ENCODE data around the gene FLRT2. TPM values are rescaled to one million over a fixed set of nuclear protein-coding genes. Genes with fewer than 3 reads are reported as not detected.

Gene FLRT2
- total RNA-seq, 1 experiment from 2014 or later: 2.1 TPM

DNA sequence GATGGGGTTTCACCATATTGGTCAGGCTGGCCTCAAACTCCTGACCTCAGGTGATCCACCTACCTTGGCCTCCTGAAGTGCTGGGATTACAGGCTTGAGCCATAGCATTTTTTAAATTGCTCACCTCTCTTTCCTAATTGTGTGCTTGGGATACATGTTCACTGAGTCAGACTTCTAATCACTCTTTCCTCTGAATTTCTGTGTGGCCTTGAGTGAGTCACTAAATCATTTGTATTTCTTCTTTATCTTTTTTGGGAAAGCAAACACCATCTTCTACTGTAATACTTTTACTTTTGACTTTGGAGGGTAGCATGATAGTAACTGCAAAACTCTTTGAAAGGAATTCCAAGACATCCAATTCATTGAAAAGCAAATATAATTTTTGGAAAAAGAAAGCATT lies 60.8 kb downstream of the FLRT2 start:
- H3K4me1 ChIP-seq (replicated peaks; ENCODE audit: insufficient read depth): no peaks in the 10 kb centered on the region
- no peak overlapping the region for H3K27ac ChIP-seq
- H3F3A ChIP-seq (ENCODE audit: insufficient read depth, low read depth): no peaks in the 10 kb centered on the region; the same call in 1 of the 2 replicates
- DNase-seq: peak in 1 of 2 experiments; percentile 36
- H3K4me3 ChIP-seq: no peak overlapping the region
- H4K20me1 ChIP-seq (ENCODE audit: insufficient read depth): no peaks in the 10 kb centered on the region
- no peaks in the 10 kb centered on the region for H3K36me3 ChIP-seq (ENCODE audit: low read depth)
- CTCF ChIA-PET: no interaction called here
- H3K79me2 ChIP-seq (ENCODE audit: low read depth): no peaks in the 10 kb centered on the region
- intact Hi-C loops (cut with micrococcal nuclease; ENCODE audit: unreplicated experiment): no loop called here
- no peaks in the 10 kb centered on the region for H3K9me3 ChIP-seq (ENCODE audit: insufficient read depth, low read depth)
- TF ChIP-seq EZH2 (IDR thresholded peaks at IDR 0.05; ENCODE audit: low read depth) (no peak), CTCF (conservative IDR thresholded peaks at IDR 0.05) (no peak)
- no TSS peak for BruUV-seq (replicated peaks)
- H2AFZ ChIP-seq: no peak overlapping the region
- H3K9me2 ChIP-seq (ENCODE audit: insufficient read depth): no peaks in the 10 kb centered on the region
- no peaks in the 10 kb centered on the region for H3K27me3 ChIP-seq (ENCODE audit: insufficient read depth, low read depth)
- no peak overlapping the region for H3K4me2 ChIP-seq
- POLR2A ChIA-PET (ENCODE audit: unreplicated experiment): no interaction called here

DNA sequence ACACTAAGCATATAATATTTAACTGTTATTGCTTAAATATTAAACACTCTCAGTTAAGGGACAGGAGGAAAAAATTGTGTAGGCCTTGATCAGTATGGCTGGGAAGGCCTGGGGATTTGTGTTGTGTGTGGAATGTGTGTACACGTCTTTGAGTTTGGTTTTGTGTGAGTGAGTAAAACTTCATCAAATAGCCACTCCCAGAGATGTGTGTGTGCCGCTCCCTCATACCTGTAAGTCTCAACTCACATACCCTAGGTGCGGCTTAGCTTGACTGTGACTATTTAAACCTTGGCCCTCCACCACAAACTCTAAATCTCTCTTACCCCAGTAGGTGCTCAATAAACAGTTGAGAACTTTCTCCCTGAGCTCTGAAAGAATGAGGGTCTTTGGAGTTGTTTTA lies 64.3 kb downstream of the FLRT2 start:
- Histone ChIP-seq H3K9me3 (ENCODE audit: insufficient read depth, low read depth) (no peaks in the 10 kb centered on the region), H3K27me3 (ENCODE audit: insufficient read depth, low read depth) (no peaks in the 10 kb centered on the region), H3K9me2 (ENCODE audit: insufficient read depth) (no peaks in the 10 kb centered on the region), H3K4me2 (no peak overlapping the region), H3K4me3 (no peak overlapping the region), H3F3A (ENCODE audit: insufficient read depth, low read depth) (no peaks in the 10 kb centered on the region), H3K27ac (no peak overlapping the region), H2AFZ (no peak overlapping the region), H4K20me1 (ENCODE audit: insufficient read depth) (no peaks in the 10 kb centered on the region), H3K79me2 (ENCODE audit: low read depth) (no peaks in the 10 kb centered on the region), H3K36me3 (ENCODE audit: low read depth) (no peaks in the 10 kb centered on the region), H3K4me1 (replicated peaks; ENCODE audit: insufficient read depth) (no peaks in the 10 kb centered on the region)
- POLR2A ChIA-PET (ENCODE audit: unreplicated experiment): no interaction called here
- DNase-seq: no peak
- CTCF ChIA-PET: no interaction called here
- TF ChIP-seq CTCF (conservative IDR thresholded peaks at IDR 0.05) (no peak), EZH2 (IDR thresholded peaks at IDR 0.05; ENCODE audit: low read depth) (no peak)
- no TSS peak for BruUV-seq (replicated peaks)
- intact Hi-C loops (cut with micrococcal nuclease; ENCODE audit: unreplicated experiment): no loop called here

- Histone ChIP-seq H3K79me2 (ENCODE audit: low read depth) (no peaks in the 10 kb centered on the region), H4K20me1 (ENCODE audit: insufficient read depth) (no peaks in the 10 kb centered on the region), H3K4me1 (replicated peaks; ENCODE audit: insufficient read depth) (no peaks in the 10 kb centered on the region), H3F3A (ENCODE audit: insufficient read depth, low read depth) (no peaks in the 10 kb centered on the region), H3K4me3 (no peak overlapping the region), H3K4me2 (no peak overlapping the region), H3K27ac (no peak overlapping the region), H3K36me3 (ENCODE audit: low read depth) (no peaks in the 10 kb centered on the region), H2AFZ (no peak overlapping the region), H3K27me3 (ENCODE audit: insufficient read depth, low read depth) (no peaks in the 10 kb centered on the region), H3K9me3 (ENCODE audit: insufficient read depth, low read depth) (no peaks in the 10 kb centered on the region), H3K9me2 (ENCODE audit: insufficient read depth) (no peaks in the 10 kb centered on the region)
- ChIA-PET POLR2A (ENCODE audit: unreplicated experiment) (no interaction called here), CTCF (no interaction called here)
- intact Hi-C loops (cut with micrococcal nuclease; ENCODE audit: unreplicated experiment): no loop called here
- no TSS peak for BruUV-seq (replicated peaks)
- DNase-seq: no peak
- TF ChIP-seq CTCF (conservative IDR thresholded peaks at IDR 0.05): no peak
Measured at GRCh38 chr14:85595981-85596380, 66.0 kb downstream of the FLRT2 start.
